Measurements from ENCODE around the gene SCGB1D1. TPM values are rescaled to one million over a fixed set of nuclear protein-coding genes. Genes with fewer than 3 reads are reported as not detected.

Gene SCGB1D1, protein sequence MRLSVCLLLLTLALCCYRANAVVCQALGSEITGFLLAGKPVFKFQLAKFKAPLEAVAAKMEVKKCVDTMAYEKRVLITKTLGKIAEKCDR
- not detected in 2 replicates for total RNA-seq
- long read RNA-seq = 0 reads

DNA sequence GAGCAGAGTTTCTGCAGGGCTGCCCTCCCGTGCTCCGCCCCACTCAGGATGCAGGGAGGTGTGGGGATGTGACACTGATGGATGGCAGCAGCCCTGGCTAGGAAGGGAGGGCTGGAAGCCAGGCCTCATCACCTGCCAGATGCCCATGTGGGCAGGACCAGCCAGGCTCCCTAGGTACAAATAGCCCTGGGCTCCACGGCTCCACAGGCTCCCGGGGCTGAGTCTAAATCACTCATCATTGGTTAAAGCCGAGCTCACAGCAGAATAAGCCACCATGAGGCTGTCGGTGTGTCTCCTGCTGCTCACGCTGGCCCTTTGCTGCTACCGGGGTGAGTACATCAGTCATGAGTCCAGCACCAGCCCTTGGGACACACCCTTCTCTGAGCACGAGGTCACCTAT is at the start of gene SCGB1D1:
Gene SCGB1D1 (plus strand): TSS at position 206 of the 400 bp plus-strand sequence. CDS start 69 bp downstream, at position 275.
- peaks cover 14% of the 10 kb centered on the region for H3K27me3 Mint-ChIP-seq
- H3K9me3 Mint-ChIP-seq (ENCODE audit: low read depth) = peaks cover under 1% of the 10 kb centered on the region
- no peak within 1 kb of the TSS for H3K4me3 Mint-ChIP-seq (ENCODE audit: low read depth)
- H3K27ac Mint-ChIP-seq = no peak within 1 kb of the TSS
- TF ChIP-seq, protein P1, sequence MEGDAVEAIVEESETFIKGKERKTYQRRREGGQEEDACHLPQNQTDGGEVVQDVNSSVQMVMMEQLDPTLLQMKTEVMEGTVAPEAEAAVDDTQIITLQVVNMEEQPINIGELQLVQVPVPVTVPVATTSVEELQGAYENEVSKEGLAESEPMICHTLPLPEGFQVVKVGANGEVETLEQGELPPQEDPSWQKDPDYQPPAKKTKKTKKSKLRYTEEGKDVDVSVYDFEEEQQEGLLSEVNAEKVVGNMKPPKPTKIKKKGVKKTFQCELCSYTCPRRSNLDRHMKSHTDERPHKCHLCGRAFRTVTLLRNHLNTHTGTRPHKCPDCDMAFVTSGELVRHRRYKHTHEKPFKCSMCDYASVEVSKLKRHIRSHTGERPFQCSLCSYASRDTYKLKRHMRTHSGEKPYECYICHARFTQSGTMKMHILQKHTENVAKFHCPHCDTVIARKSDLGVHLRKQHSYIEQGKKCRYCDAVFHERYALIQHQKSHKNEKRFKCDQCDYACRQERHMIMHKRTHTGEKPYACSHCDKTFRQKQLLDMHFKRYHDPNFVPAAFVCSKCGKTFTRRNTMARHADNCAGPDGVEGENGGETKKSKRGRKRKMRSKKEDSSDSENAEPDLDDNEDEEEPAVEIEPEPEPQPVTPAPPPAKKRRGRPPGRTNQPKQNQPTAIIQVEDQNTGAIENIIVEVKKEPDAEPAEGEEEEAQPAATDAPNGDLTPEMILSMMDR (IDR thresholded peaks at IDR 0.05; ENCODE audit: unreplicated experiment) = no peak
- peaks cover 5% of the 10 kb centered on the region for H3K4me1 Mint-ChIP-seq (ENCODE audit: low read depth)
- no peak for DNase-seq (ENCODE audit: low spot score, unreplicated experiment)
- H3K36me3 Mint-ChIP-seq (ENCODE audit: insufficient read depth) = no peaks in the 10 kb centered on the region

GRCh38 chr11:62140304-62141110 is 49.5 kb upstream of the SCGB1D1 start:
- Mint-ChIP-seq H3K4me3 (ENCODE audit: low read depth) (no peak overlapping the region), H3K36me3 (ENCODE audit: insufficient read depth) (peaks cover 8% of the 10 kb centered on the region), H3K4me1 (ENCODE audit: low read depth) (no peaks in the 10 kb centered on the region), H3K27ac (no peak overlapping the region), H3K9me3 (ENCODE audit: low read depth) (no peaks in the 10 kb centered on the region), H3K27me3 (no peaks in the 10 kb centered on the region)
- peak; percentile 8 for DNase-seq (ENCODE audit: low spot score, unreplicated experiment)
- TF ChIP-seq, protein P1 (IDR thresholded peaks at IDR 0.05; ENCODE audit: unreplicated experiment) = no peak

- Mint-ChIP-seq H3K4me1 (ENCODE audit: low read depth) (no peaks in the 10 kb centered on the region), H3K36me3 (ENCODE audit: insufficient read depth) (peaks cover 6% of the 10 kb centered on the region), H3K27ac (no peak overlapping the region), H3K9me3 (ENCODE audit: low read depth) (no peaks in the 10 kb centered on the region), H3K4me3 (ENCODE audit: low read depth) (no peak overlapping the region), H3K27me3 (no peaks in the 10 kb centered on the region)
- no peak for DNase-seq (ENCODE audit: low spot score, unreplicated experiment)
- TF ChIP-seq, protein P1 (IDR thresholded peaks at IDR 0.05; ENCODE audit: unreplicated experiment) = no peak
Measured at GRCh38 chr11:62141111-62142042, 48.6 kb upstream of the SCGB1D1 start.

GRCh38 chr11:62142043-62142375 is 48.0 kb upstream of the SCGB1D1 start:
- Mint-ChIP-seq H3K36me3 (ENCODE audit: insufficient read depth) (peaks cover 6% of the 10 kb centered on the region), H3K4me1 (ENCODE audit: low read depth) (no peaks in the 10 kb centered on the region), H3K27ac (no peak overlapping the region), H3K4me3 (ENCODE audit: low read depth) (no peak overlapping the region), H3K9me3 (ENCODE audit: low read depth) (no peaks in the 10 kb centered on the region), H3K27me3 (no peaks in the 10 kb centered on the region)
- TF ChIP-seq, protein P1 (IDR thresholded peaks at IDR 0.05; ENCODE audit: unreplicated experiment) = no peak
- no peak for DNase-seq (ENCODE audit: low spot score, unreplicated experiment)

GRCh38 chr11:62142921-62143320 is 47.1 kb upstream of the SCGB1D1 start:
- Mint-ChIP-seq H3K9me3 (ENCODE audit: low read depth) (no peaks in the 10 kb centered on the region), H3K27ac (no peak overlapping the region), H3K4me3 (ENCODE audit: low read depth) (no peak overlapping the region), H3K4me1 (ENCODE audit: low read depth) (no peaks in the 10 kb centered on the region), H3K36me3 (ENCODE audit: insufficient read depth) (peaks cover 11% of the 10 kb centered on the region), H3K27me3 (no peaks in the 10 kb centered on the region)
- TF ChIP-seq, protein P1 (IDR thresholded peaks at IDR 0.05; ENCODE audit: unreplicated experiment) = no peak
- DNase-seq (ENCODE audit: low spot score, unreplicated experiment) = no peak
